ENCODE results near the gene NFIA. TPM values are rescaled to one million over a fixed set of nuclear protein-coding genes. Genes with fewer than 3 reads are reported as not detected.

Gene NFIA
- total and polyA plus RNA-seq, 2 of the 13 experiments (the other 11 are each of a cell fraction or from before 2014, with no cell fraction given) = 14.7 to 28.5 TPM

- TF ChIP-seq USF2 (IDR thresholded peaks at IDR 0.05; ENCODE audit: low read depth, low read length) (no peak), USF2 (CRISPR knock-in tag; IDR thresholded peaks at IDR 0.05; ENCODE audit: borderline replicate concordance) (no peak), PRMT3 (CRISPR knock-in tag; IDR thresholded peaks at IDR 0.05; ENCODE audit: borderline replicate concordance, low read depth) (no peak), ZNF616 (CRISPR knock-in tag; IDR thresholded peaks at IDR 0.05; ENCODE audit: low read depth) (no peak), STAG1 (CRISPR knock-in tag; IDR thresholded peaks at IDR 0.05) (0 out of 2 replicates have a peak, but pooled peaks have one; percentile 15), ZBTB20 (CRISPR knock-in tag; IDR thresholded peaks at IDR 0.05; ENCODE audit: borderline replicate concordance, low read depth) (peak; percentile 96; the same call in 1 of the 2 replicates), ZBTB7B (CRISPR knock-in tag; IDR thresholded peaks at IDR 0.05) (peak; percentile 84), FOXA1 (IDR thresholded peaks at IDR 0.05) (no peak), FOXA1 (CRISPR knock-in tag; IDR thresholded peaks at IDR 0.05) (peak; percentile 46), ETV5 (CRISPR knock-in tag; IDR thresholded peaks at IDR 0.05; ENCODE audit: borderline replicate concordance) (peak; percentile 40; the same call in 1 of the 2 replicates), TCF7 (IDR thresholded peaks at IDR 0.05; ENCODE audit: low read depth) (peak; percentile 83), RCOR2 (CRISPR knock-in tag; IDR thresholded peaks at IDR 0.05) (peak; percentile 43; the same call in 1 of the 2 replicates), ZNF276 (CRISPR knock-in tag; IDR thresholded peaks at IDR 0.05; ENCODE audit: low read depth) (no peak), NCOA2 (CRISPR knock-in tag; IDR thresholded peaks at IDR 0.05) (peak; percentile 87; the same call in 1 of the 2 replicates), TBX3 (IDR thresholded peaks at IDR 0.05; ENCODE audit: borderline replicate concordance) (peak; percentile 30; the same call in 1 of the 2 replicates), SOX13 (IDR thresholded peaks at IDR 0.05) (peak; percentile 29; the same call in 1 of the 2 replicates), SOX13 (CRISPR knock-in tag; conservative IDR thresholded peaks at IDR 0.05 in 1 of 2, IDR thresholded peaks at IDR 0.05 in 1 of 2) (peak in 1 of 2 experiments; percentile 84; a peak in 2 of 4 replicates), RXRB (CRISPR knock-in tag; IDR thresholded peaks at IDR 0.05; ENCODE audit: borderline replicate concordance) (peak; percentile 63; the same call in 1 of the 2 replicates), RELA (CRISPR knock-in tag; IDR thresholded peaks at IDR 0.05) (no peak), ZBTB21 (CRISPR knock-in tag; IDR thresholded peaks at IDR 0.05) (no peak), TARDBP (CRISPR knock-in tag; IDR thresholded peaks at IDR 0.05) (peak; percentile 52; the same call in 1 of the 2 replicates), MAFK (conservative IDR thresholded peaks at IDR 0.05 in 1 of 2, IDR thresholded peaks at IDR 0.05 in 1 of 2; ENCODE audit: low read length in 2 of 2) (peak in 1 of 2 experiments; percentile 30; a peak in 1 of 4 replicates), DMAP1 (CRISPR knock-in tag; IDR thresholded peaks at IDR 0.05) (0 out of 2 replicates have a peak, but pooled peaks have one; percentile 18), TEAD3 (CRISPR knock-in tag; optimal IDR thresholded peaks at IDR 0.05; ENCODE audit: borderline replicate concordance) (peak; percentile 82), TP53 (CRISPR knock-in tag; conservative IDR thresholded peaks at IDR 0.05) (0 out of 2 replicates have a peak, but pooled peaks have one; percentile 21), GFI1 (CRISPR knock-in tag; IDR thresholded peaks at IDR 0.05; ENCODE audit: borderline replicate concordance) (peak; percentile 77), MED13 (CRISPR knock-in tag; IDR thresholded peaks at IDR 0.05) (0 out of 2 replicates have a peak, but pooled peaks have one; percentile 28), ZNF788 (CRISPR knock-in tag; IDR thresholded peaks at IDR 0.05; ENCODE audit: borderline replicate concordance) (no peak), TRIM24 (CRISPR knock-in tag; IDR thresholded peaks at IDR 0.05) (no peak)
These were observed 182.5 kb downstream of the NFIA start (continued) for GRCh38 chr1:61264825-61265242.
